Amygdala (tissue), 56 donors: ENCODE measurements around the gene CAMK1.

Source experiments
- DNase-seq, 56 donors: peaks; one replicate each; lab custom pipeline; 2025; lab: John Stamatoyannopoulos, UW

CAMK1 gene

GRCh38 chr3:9794400-9794799 lies 24.7 kb upstream of the CAMK1 start:
- DNase-seq = no peak

DNA sequence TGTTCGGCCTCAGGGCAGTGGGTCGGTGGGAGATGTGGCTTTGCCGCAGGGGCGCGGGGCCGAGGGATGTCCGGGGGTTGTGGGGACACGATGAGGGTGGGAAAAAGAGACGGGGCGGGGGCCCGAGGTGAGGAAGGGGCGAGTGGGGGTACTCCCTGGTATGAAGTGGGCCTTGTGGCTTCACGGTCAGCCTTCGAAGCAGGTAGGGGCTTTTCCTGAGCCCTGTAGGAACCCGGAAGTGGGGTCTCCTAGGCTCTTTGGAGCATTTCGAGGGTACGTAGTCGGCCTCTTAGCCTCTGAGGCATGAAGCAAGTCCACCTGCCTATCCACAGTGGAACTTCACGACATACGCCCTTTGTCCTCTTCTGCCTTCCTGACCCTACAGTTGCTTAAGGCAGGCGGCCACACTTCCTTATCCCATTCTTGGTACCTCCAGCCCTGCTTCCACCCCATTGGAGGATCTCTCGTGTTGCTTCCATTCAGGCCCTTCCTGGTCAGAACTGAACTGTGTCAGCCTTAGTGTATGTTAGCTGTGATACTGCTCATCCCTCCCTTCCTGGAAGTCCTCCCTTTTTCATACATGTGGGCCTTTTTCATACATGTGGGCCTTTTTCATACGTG lies 23.5 kb upstream of the CAMK1 start:
- DNase-seq = no peak

DNA sequence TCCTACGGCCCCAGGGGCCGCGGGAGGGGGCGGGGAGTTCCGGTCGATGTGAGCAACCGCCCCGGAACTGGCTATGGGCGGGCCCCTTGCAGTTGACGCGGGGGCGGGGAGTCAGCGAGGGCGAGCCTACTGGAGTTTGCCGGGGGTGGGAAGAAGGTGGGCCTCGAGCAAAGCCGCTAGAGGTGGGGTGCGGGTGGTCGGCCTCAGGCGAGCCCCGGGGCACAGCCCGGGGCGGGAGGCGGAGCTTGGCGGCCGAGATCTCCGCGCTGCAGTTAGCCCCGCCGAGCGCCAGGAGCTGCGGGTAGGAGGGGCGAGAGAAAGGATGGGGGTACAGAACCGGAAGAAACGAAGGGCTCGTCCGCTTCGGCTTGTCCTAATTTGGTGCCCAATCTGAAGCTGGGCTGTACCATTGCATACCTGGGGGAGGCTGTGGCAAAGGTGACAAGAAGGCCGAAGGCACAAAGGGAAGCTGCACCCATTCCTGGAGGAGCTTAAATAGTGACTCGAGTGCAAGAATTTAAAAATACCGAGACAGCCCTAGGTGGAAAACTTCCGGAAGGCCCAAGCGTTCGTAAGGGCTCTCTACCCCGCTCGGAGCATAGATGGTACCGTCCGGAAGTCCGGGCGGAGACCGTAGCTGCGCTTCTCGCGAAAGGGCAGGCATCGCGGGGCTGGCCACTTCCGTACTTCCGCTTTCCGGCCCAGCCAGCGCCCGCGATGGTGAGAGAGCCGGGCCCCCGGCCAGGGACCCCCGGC lies 22.8 kb upstream of the CAMK1 start, which contains the start of the genes ARPC4 and TADA3:
Gene ARPC4 (plus strand): TSS at position 678 of the 756 bp plus-strand sequence. CDS start 40 bp downstream, at position 718.
Gene TADA3 (minus strand): TSS at position 69 of the 756 bp plus-strand sequence. CDS start 1,007 bp downstream, outside the sequence.
- DNase-seq = peak; percentile 60 to 99 (median 92)

DNA sequence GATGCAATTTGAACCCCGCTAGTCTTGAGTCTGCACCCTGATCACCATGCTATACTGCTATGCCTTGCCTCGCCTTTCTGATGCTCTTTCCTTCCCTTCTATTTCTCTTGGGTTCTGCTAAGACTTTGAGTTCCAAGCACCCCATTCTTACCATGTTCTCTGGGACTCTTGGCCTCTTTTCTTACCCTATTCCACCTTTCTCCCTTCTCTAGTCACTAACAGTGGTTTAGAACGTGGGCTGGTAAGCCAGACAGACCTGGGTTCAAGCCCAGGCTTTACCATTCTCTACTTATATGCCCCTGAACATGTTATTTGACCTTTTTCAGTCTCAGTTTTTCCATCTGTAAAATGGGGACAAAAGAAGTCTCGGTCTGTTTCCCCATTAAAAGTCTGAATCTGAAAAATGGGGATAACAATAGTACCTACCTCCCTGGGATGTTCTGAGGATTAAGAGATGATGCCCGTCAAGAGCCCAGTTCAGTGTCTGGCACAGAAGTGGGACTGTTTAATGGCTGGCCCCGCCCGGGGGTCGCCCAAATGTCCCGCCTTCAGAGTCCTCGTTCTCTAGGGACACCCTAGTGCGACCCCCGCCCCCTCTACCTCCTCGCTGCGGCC lies 22.1 kb upstream of the CAMK1 start:
- DNase-seq = no peak

DNA sequence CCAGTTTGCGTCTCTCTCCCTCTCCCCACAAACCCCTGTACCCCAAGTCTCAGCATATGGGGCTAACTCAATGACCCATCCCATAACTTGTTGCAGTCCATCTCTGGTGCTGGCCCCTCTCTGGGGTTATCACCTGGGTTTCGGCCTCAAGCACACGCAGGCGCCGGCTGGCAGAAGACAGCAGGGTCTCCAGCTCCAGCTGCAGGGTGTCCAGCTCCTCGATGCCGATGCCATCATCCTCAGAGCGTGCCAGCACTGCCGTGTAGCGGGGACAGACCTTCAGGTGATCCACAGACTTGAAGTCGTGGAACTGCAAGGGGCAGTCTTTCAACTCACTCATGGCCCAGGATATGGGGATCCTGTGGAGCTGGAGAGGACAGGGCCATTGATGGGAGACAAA lies 21.4 kb upstream of the CAMK1 start:
- DNase-seq = no peak

- DNase-seq = no peak
Observed at GRCh38 chr3:9787714-9788113, 18.0 kb upstream of the CAMK1 start.

GRCh38 chr3:9786825-9787669 lies 17.3 kb upstream of the CAMK1 start:
- DNase-seq = no peak

- no peak for DNase-seq
Observed at GRCh38 chr3:9786209-9786739, 16.5 kb upstream of the CAMK1 start.

DNA sequence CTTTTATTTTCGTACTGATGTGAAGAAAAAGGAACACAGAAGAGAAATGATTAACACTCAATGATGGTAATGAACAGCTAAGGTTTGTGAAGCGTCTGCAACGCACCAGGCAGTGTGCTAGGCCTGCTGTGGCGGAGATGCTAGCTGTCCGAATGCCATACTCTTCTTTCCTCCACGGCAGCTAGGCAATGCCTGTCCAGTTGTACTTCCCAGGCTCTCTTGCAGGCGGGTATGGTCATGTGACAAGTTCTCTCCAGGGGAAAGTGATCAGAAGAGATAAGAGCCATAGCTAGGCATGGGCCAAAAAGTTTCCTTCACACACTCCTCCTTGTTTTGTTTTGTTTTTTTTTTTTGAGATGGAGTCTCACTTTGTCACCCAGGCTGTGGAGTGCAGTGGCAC lies 15.9 kb upstream of the CAMK1 start:
- no peak for DNase-seq

- no peak for DNase-seq
Observed at GRCh38 chr3:9784965-9785364, 15.2 kb upstream of the CAMK1 start.

DNA sequence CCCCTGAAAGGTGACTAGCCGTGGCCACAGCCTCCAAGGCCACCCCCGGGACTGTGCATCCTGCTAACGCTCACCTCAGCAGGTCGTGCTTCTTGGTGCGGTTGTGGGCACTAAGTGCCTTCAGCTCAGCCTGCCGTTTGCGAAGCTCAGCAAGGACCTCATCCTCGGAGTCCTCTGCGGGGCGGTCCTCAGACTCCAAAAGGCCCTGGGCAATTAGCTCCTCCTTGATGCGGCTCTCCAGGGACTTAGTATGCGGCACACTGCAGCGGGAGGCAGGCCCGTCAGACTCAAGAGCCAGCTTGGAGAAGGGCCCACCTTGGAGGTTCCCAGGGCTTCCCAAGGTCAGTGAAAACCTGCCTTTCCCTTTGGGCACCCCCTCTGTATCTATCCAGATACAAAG lies 14.2 kb upstream of the CAMK1 start:
- DNase-seq = peak in 17 of 56 donors; percentile 21 to 71 (median 44)

GRCh38 chr3:9782770-9783169 lies 13.0 kb upstream of the CAMK1 start:
- no peak for DNase-seq

- no peak for DNase-seq
Observed at GRCh38 chr3:9781978-9782603, 12.3 kb upstream of the CAMK1 start.

DNA sequence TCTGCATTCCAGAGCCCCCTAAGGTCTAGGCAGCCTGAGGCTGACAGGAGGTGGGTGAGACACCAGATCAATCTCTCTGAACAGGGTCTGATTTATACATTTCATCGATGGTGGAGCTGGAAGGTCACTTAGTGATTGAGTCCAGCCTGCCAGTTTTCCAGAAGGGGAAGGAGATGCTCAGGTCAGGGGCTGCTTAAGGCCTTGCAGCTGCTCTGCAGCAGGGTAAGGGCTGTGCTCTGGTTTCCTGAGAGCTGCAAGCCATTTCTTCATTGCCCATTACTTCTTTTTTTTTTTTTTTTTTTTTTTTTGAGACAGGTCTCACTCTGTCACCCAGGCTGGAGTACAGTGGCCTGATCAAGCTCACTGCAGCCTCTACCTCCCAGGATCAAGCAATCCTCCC lies 11.8 kb upstream of the CAMK1 start:
- DNase-seq = no peak

DNA sequence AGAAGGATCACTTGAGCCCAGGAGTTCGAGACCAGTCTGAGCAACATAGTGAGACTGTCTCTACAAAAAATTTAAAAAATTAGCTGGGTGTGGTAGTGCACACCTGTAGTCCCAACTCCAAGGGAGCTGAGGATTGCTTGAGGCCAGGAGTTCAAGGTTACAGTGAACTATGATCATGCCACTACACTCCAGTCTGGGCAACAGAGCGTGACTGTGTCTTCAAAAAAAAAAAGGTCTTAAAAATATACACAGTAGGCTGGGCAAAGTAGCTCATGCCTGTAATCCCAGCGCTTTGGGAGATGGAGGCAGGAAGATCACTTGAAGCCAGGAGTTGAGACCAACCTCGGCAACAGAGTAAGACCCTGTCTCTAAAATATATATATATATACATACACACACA lies 11.2 kb upstream of the CAMK1 start:
- DNase-seq = no peak

- no peak for DNase-seq
Observed at GRCh38 chr3:9780458-9780812, 10.7 kb upstream of the CAMK1 start.

DNA sequence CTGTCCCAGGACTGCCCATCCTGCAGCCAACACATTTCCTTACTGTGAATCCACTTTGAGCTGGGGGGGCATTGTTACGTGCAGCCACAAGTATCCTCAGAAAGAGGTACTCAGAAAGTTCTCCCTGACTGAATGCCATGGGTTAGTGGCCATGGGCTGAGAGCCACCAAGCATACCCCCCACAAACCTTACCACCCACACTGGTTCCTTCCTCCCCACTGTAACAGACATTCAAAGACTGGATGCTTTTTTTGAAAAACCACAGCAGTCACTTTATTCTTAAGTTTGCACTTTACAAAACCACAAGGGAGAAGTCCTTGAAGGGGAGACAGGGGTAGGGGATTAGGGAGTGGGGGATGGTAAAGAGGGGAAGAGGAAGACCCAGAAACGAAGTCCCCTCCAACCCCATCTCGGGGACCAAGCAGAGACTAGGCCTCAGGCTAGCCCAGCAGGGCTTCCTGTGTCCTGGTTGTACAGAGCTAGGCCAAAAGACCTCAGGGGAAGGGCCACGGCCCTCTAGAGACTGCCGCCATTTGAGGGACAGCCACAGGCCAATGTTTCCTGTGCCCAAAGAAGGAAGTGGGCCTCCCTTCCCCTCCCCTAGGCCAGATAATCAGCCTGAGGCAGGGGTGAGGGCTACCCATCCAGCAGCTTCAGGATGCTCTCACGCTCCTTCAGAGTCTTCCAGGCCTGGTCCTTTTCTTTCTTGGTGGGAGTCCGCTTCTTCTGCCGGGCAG lies 10.1 kb upstream of the CAMK1 start:
- peak in 3 of 56 donors; percentile 21 to 63 (median 36) for DNase-seq

- DNase-seq = no peak
Observed at GRCh38 chr3:9779075-9779593, 9.4 kb upstream of the CAMK1 start.
